Nucleus accumbens (tissue), 56 donors: ENCODE results near the gene PRSS1.
A peak's percentile ranks its signal among the peaks of the same experiment; 100 is the strongest.
"Not testable (repeated sequence)": the region's sequence is repeated elsewhere in the genome, so short reads cannot be mapped to it uniquely, and the experiment has no call there.

Experiments used
- DNase-seq, 56 donors: peaks; one replicate each; lab custom pipeline; 2025; lab: John Stamatoyannopoulos, UW

PRSS1 gene

DNA sequence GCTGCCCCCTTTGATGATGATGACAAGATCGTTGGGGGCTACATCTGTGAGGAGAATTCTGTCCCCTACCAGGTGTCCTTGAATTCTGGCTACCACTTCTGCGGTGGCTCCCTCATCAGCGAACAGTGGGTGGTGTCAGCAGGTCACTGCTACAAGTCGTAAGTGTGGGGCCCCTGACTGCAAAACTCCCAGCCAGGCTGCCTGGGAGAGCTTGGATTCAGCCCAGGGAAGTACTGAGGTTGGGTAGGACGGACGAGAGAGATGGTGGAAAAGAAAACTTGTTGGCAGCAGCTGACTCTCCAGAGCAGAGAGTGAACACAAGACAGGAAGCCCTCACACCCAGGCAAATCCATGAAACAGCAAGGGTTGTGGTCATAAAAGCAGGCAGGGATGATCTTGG is 22.8 kb downstream of the PRSS1 start:
- no peak for DNase-seq

DNA sequence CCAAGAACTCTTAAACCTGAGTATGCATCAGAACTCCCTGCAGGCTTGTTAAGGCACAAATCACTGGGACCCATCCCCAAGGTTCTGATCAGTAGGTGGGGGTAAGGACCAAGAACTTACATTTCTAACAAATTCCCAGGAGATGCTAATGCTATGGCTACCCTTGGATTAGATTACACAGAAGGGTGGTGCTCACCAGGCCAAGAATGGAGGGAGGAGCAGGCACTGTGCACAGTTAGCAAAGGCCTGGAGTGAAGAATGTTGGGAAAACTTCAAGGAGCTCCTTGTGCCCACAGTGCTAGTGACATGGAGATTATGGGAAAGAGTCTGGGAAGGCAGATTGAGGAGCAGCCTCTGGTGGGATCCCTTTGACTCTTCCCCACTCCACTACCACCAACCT is 23.4 kb downstream of the PRSS1 start:
- no peak for DNase-seq

DNA sequence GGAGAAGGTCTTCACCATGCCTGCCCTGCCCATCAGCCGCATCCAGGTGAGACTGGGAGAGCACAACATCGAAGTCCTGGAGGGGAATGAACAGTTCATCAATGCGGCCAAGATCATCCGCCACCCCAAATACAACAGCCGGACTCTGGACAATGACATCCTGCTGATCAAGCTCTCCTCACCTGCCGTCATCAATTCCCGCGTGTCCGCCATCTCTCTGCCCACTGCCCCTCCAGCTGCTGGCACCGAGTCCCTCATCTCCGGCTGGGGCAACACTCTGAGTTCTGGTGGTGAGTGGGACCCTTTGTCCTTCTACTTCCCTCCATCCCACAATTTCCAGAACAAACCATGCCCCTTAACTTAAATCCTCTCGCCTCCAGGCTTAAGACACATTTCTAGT is 24.0 kb downstream of the PRSS1 start:
- no peak for DNase-seq

DNA sequence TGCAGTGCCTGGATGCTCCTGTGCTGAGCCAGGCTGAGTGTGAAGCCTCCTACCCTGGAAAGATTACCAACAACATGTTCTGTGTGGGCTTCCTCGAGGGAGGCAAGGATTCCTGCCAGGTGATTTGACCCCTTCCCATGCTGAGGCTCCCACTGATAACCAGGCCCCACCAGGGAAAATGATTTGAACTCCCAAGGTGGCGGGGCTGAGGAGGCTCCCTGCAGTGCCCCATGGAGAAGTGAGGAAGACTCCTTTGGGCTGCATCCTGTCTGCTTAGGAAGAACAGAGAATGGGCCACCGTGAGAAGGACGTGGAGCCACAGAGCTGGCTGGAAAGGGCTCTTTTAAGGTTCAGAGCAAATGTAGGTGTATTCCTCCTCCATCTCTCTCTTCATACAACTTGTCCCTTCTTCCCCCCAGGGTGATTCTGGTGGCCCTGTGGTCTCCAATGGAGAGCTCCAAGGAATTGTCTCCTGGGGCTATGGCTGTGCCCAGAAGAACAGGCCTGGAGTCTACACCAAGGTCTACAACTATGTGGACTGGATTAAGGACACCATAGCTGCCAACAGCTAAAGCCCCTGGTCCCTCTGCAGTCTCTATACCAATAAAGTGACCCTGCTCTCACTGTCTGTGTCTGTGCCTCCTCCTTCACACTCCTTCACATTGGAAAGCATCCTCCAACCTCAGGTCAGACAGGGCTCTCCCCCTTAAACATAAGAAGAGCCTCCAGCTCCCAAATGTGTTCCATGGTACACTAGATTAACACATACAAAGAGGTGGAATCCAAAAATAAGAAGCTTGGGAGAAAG is 24.9 kb downstream of the PRSS1 start:
- DNase-seq, result no peak

DNA sequence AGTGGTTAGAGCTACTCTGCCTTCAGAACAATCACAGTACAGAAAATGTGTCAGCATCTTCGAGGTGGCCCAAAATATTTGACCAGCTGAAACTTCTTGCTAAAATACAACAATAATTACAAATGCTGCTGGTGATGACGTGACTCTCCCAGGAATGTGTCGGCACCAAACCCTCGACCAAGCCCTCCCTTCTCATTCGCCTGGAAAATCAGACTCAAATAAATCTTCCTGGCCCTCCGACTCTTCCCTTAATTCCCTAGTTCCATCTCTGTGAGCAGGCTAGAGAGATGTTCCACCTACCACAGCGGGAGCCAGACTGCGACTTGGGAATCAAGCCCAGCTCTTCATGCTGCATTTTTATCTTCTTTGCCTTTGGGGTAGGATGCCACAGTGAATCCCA is 25.6 kb downstream of the PRSS1 start:
- no peak for DNase-seq

DNA sequence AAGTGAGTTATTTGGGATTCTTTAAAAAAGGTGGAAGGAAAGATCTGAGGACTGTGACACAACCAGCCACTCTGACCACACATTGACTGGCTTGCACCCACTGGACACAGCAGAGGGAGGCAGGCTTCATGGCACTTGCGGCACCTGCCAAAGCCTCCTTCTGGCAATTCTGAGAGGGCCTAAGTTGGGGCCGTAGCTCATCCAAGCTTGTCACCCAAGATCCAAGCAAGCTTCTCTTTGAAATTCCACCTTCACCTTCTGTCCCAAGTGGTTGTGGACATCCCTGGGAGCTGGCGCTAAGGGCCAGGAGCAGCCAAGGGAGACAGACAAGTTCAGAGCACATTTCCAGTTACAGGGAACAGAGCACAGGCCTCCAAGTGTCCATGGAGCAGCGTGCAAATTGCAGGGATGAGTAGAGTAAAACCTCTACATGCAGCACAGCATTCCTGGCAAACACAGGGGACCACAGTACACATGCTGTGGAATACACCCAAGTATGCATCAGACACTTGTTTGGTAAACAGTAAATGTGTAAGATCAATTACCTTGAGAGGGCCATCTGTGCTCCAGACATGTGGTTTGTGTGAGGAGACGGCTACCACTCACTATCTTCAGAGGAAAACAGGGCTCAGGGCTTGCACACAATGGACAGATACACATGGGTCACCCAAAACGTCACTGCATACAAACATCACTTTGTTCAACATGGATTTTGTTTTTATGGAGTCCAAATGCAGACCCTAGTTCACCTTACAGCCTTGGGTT is 26.3 kb downstream of the PRSS1 start:
- not testable (repeated sequence) for DNase-seq

DNA sequence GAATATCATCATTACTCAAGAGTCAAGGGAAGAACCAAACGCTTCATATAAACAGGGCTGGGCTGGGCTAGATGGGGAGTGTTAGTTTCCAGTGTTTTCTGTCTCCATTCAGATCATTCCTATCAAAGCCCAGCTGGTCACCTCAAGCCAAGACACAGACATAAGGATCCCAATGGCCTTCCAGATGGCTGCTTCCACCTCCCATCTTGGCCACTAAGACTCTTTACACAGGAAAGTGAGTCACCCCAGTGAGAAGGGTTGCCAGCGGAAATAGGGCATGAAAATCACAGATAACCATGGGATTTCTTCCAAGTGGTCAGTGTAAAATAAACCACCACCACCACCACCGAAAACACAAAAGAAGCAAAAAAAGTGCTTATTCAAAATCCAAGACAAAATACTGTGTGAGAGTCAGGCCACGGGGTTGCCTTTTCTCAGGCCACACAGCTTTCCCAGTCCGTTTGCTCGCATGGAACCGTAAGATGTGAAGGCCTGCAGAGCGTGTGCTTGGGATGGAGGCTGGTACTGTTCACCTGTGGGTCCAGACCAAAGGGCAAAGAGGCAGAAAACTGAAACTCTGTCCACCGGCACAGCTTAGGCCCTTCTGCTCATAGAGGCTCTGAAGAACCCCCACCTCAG is 27.1 kb downstream of the PRSS1 start:
- DNase-seq, result no peak

DNA sequence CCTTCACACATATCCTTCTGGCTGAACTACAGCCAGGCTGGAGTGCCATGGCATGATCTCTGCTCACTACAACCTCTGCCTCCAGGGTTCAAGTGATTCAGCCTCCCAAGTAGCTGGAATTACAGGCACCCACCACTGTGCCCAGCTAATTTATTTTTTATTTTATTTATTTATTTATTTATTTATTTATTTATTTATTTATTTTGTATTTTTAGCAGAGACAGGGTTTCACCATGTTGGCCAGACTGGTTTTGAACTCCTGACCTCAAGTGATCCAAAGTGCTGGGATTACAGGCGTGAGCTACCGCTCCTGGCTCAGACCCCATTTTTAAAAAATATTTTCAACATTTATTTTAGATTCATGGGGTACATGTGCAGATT is 27.6 kb downstream of the PRSS1 start:
- not testable (repeated sequence) for DNase-seq

DNA sequence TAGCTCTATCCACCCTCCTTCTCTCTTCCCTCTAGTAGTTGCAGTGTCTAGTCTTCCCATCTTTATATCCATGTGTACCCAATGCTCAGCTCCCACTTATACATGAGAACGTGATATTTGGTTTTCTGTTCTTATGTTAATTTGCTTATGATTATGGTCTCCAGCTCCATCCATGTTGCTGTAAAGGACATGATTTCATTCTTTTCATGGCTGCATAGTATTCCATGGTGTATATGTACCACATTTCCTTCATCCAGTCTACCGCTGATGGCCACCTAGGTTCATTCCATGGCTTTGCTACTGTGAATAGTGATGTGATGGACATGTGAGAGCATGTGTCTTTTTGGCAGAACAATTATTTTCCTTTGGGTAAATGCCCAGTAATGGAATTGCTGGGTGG is 28.0 kb downstream of the PRSS1 start:
- DNase-seq, result no peak

DNA sequence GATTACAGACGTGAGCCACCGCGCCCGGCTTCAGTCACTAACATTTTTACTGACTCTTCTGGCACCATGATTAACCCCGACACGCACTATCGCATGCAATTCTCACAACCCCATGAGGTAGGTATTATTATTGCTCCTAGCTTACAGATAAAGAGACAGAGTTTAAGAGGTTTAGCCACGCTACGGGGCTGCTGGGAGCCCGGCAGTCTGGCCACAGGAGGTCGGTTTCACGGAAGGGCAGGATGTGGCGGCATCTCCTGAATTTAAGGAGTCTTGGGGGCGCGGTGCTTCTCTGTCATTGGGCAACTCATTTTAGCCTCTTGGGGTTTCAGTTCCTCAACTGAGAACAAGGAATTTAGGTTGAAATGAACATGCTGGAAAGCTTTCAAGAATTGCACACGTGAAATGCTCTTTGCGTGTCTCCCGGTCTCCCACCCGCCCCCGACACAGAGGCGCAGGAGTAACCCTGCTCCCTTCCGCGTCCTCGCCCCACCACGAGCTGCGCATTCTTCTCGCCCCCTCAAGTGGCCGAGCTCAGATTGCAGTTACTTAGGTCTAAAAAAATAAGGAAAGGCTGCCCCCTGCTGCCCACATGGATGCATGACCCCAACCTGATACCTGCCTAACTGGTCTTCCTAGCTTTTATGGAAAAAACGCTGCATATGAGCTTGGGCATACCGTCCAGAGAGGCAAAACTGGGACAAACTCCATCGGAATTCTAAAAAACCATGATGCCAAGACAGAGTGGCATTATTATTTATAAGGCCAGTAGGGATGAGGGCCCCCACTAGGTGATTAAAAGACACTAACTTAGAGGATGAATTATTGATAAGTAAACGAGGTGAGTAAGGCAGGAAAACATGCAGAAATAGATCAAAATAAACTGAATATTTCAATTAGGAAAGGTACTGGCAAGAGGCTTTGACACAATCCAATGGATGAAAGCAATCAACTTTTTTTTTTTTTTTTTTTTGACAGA is 33.9 kb downstream of the PRSS1 start:
- peak in 55 of 56 donors; percentile 17 to 93 (median 65) for DNase-seq

DNA sequence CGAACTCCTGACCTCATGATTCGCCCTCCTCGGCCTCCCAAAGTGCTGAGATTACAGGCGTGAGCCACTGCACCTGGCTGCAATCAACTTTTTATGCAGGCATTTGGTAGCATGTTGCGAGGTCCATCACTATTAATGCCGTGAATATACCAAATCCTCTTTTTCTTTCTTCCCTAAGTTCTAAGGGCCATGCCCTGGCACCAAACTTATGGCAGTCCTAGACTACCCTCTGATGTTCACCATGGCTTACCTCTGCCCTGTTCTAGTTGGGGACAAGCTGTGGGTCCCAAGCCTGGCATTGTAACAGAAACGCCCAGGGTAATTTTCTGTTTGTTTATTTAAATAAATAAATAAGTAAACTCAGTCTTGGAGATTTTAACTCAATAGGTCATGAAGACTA is 34.8 kb downstream of the PRSS1 start:
- DNase-seq, result no peak

DNA sequence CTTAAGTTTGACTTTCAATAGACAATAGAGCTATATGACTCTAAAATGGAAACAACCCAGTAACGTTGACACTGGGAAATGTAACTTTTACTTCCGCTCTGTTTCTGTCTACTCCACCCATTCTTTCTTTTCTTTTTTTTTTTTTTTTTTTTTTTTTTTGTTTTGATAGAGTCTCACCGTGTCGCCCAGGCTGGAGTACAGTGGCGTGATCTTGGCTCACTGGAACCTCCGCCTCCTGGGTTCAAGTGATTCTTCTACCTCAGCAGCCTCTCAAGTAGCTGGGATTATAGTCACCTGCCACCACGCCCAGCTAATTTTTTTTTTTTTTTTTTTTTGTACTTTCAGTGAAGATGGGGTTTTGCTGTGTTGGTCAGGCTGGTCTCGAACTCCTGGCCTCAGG is 35.4 kb downstream of the PRSS1 start:
- DNase-seq, result no peak

DNA sequence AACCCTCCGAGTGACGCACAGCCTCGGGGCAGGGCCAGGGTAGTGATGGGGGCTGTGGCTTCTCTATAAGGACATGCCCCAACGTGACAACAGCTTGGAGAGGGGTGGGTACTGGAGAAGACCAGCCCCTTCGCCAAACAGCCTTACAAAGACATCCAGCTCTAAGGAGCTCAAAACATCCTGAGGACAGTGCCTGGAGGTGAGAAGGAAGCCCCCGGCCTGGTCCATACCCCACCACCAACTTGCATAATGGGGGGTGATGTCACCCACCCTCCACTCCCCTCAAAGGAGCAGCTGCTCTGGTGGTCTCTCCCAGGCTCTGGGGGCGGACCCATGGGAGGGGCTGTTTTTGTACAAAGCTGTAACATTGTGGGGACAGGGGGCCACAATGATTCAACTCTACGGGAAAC is 36.6 kb downstream of the PRSS1 start:
- DNase-seq, result no peak

DNA sequence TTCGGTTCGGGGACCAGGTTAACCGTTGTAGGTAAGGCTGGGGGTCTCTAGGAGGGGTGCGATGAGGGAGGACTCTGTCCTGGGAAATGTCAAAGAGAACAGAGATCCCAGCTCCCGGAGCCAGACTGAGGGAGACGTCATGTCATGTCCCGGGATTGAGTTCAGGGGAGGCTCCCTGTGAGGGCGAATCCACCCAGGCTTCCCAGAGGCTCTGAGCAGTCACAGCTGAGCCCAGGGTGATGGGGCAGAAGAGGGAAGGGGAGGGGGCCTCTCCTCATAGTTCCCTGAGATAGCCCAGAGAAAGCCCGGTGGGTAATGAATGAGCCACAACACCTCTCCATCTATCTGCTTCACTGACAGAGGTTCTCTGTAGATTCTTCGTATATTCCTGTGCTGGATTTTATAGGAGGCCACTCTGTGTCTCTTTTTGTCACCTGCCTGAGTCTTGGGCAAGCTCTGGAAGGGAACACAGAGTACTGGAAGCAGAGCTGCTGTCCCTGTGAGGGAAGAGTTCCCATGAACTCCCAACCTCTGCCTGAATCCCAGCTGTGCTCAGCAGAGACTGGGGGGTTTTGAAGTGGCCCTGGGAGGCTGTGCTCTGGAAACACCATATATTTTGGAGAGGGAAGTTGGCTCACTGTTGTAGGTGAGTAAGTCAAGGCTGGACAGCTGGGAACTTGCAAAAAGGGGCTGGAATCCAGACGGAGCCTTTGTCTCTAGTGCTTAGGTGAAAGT is 37.9 kb downstream of the PRSS1 start:
- no peak for DNase-seq

DNA sequence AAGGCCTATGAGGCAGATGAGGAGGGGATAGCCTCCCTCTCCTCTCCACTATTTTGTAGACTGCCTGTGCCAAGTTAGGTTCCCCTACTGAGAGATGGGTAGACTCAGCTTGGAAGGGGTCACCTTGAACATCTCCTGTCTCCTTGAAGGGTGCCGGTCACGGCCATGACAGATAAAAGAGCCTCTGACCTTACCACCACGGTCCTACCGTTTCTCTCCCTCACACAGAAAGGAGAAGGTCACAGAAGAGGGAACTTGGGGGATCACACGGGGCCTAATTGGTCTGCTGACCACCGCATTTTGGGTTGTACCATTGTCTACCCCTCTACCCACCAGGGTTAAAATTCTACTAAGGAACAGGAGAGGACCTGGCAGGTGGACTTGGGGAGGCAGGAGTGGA is 38.5 kb downstream of the PRSS1 start:
- DNase-seq, result no peak

DNA sequence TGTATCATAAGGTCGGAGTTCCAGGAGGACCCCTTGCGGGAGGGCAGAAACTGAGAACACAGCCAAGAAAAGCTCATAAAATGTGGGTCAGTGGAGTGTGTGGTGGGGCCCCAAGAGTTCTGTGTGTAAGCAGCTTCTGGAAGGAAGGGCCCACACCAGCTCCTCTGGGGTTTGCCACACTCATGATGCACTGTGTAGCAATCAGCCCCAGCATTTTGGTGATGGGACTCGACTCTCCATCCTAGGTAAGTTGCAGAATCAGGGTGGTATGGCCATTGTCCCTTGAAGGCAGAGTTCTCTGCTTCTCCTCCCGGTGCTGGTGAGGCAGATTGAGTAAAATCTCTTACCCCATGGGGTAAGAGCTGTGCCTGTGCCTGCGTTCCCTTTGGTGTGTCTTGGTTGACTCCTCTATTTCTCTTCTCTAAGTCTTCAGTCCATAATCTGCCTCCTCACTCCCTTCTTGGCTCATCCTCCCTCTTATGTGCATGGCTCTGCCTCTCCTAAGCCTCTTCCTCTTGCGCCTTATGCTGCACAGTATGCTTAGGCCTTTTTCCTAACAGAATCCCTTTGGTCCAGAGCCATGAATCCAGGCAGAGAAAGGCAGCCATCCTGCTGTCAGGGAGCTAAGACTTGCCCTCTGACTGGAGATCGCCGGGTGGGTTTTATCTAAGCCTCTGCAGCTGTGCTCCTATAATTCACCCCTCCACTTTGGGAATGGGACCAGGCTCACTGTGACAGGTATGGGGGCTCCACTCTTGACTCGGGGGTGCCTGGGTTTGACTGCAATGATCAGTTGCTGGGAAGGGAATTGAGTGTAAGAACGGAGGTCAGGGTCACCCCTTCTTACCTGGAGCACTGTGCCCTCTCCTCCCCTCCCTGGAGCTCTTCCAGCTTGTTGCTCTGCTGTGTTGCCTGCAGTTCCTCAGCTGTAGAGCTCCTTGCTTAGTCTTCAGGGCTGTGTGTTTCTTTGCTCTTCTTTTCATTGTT is 39.3 kb downstream of the PRSS1 start:
- no peak for DNase-seq

DNA sequence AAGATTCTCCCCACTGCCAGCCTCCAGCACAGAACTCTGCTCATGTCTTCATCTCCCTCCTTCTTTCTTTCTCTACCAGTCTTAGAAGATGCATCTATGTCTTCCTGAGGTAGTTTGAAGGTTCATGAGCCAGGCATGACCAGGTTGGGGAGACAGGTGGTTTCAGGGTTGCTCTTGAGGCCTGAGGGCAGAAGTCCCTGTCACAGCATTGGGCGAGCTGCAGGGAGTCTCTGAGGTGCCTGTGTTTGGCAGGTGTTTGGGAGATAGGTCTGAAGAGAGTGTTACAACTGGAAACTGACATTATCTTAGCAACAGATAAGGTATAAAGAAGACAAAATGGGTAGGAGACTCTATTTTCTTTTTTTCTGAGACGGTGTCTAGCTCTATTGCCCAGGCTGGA is 40.2 kb downstream of the PRSS1 start:
- no peak for DNase-seq

DNA sequence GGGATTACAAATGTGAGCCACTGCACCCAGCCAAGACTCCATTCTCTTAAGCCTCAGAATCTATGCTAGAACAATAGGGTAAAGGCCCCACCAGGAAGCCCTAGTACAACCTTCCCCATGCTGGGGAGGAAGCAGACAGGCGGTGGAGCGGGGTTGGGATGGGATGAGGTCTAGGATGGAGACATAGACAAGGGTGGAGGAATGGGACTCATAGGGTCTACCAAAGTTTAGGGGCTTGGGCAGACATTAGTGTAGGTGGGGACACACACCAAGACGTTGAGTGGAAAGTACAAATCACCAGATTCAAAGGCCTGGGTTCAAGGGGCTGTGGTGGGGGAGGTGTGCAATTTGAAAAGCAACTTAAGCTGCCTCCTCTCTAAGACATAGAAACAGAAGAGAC is 40.8 kb downstream of the PRSS1 start:
- DNase-seq, result no peak

DNA sequence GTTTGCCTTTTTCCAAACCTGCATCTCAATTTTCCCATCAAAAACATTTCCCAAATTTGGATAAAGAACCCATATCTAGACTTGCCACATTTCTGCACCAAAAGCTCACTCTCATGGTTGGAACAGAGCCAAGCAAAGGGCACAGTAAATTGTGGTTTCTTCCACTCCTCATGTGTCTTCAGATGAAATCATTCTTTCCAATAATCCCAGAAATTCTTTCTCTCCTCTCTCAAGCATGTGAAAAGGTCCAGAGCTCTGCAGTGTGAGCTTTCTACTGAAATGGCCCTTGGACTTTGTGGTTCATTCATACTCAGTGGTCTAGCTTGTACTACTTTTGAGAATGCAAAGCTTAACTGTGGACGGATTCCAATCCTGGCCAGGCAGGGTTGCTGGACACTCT is 41.3 kb downstream of the PRSS1 start:
- DNase-seq, result no peak
